ENCODE measurements around the gene SLC24A3. TPM values are rescaled to one million over a fixed set of nuclear protein-coding genes. Genes with fewer than 3 reads are reported as not detected.

The SLC24A3 gene
- total and polyA plus RNA-seq, 7 donors = 0.92 to 20.8 (median 13.5) TPM

DNA sequence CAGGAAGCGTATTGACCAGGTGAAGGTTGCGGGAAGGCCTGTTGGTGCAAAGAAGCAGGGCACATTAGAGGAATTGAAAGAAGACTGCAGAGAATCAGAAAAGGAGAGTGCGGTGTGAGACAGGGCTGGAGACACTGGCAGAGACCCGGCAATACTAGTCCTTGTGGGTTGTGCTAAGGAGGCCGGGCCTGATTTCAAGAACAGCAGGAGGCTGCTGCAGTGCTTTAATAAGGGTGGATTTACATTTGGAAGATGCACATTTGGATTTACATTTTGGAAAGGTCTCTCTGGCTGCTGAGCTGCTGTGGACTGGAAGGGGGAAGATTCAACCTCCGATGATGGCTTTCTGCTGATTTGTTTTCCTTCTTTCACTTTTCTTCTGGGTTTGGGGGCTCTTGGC lies 167.8 kb downstream of the SLC24A3 start:
- intact Hi-C loops (cut with DNase I) = no loop called here
- Histone ChIP-seq H3K4me3 (no peak overlapping the region), H3K27me3 (no peaks in the 10 kb centered on the region), H3K9me3 (no peaks in the 10 kb centered on the region), H3K36me3 (no peaks in the 10 kb centered on the region), H3K4me1 (peaks cover 0 to 35% (median 28%) of the 10 kb centered on the region in 4 donors), H3K27ac (no peak overlapping the region)
- TF ChIP-seq EP300 (IDR thresholded peaks at IDR 0.05) (no peak), POLR2A (IDR thresholded peaks at IDR 0.05) (no peak), POLR2AphosphoS5 (IDR thresholded peaks at IDR 0.05) (no peak)
- TF ChIP-seq, protein P1, sequence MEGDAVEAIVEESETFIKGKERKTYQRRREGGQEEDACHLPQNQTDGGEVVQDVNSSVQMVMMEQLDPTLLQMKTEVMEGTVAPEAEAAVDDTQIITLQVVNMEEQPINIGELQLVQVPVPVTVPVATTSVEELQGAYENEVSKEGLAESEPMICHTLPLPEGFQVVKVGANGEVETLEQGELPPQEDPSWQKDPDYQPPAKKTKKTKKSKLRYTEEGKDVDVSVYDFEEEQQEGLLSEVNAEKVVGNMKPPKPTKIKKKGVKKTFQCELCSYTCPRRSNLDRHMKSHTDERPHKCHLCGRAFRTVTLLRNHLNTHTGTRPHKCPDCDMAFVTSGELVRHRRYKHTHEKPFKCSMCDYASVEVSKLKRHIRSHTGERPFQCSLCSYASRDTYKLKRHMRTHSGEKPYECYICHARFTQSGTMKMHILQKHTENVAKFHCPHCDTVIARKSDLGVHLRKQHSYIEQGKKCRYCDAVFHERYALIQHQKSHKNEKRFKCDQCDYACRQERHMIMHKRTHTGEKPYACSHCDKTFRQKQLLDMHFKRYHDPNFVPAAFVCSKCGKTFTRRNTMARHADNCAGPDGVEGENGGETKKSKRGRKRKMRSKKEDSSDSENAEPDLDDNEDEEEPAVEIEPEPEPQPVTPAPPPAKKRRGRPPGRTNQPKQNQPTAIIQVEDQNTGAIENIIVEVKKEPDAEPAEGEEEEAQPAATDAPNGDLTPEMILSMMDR (IDR thresholded peaks at IDR 0.05) = no peak
- WGBS, 2 donors = 85 to 89% methylated on average over 6 of the region's 6 CpGs
- no peak for DNase-seq

DNA sequence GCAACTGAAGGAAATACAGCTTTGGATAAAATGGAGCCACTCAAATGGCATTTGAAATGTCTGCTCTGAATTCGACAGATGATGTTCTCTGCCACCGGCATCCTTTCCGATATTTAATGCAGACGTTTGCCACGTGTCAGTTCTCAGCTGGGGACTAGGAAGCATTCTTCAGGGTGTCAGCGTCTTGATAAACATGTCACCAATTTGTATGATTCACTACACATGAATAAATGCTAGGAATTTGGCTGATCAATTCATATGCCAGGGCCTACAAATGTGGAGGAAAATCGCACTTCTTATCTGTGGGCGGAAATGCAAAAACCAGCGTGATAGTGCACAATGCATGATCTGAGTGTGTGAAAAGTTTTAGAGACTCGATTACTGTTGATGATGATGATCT lies 169.5 kb downstream of the SLC24A3 start:
- intact Hi-C loops (cut with DNase I) = no loop called here
- H3K4me3 ChIP-seq = no peak overlapping the region
- no peak for DNase-seq
- H3K27ac ChIP-seq = no peak overlapping the region
- H3K27me3 ChIP-seq = no peaks in the 10 kb centered on the region
- no peaks in the 10 kb centered on the region for H3K9me3 ChIP-seq
- 89 to 92% methylated on average over 10 of the region's 10 CpGs for WGBS, 2 donors
- peaks cover 0 to 28% (median 24%) of the 10 kb centered on the region in 4 donors for H3K4me1 ChIP-seq
- TF ChIP-seq, protein P1 (IDR thresholded peaks at IDR 0.05) = no peak
- TF ChIP-seq POLR2A (IDR thresholded peaks at IDR 0.05) (no peak), EP300 (IDR thresholded peaks at IDR 0.05) (no peak), POLR2AphosphoS5 (IDR thresholded peaks at IDR 0.05) (no peak)
- H3K36me3 ChIP-seq = no peaks in the 10 kb centered on the region

DNA sequence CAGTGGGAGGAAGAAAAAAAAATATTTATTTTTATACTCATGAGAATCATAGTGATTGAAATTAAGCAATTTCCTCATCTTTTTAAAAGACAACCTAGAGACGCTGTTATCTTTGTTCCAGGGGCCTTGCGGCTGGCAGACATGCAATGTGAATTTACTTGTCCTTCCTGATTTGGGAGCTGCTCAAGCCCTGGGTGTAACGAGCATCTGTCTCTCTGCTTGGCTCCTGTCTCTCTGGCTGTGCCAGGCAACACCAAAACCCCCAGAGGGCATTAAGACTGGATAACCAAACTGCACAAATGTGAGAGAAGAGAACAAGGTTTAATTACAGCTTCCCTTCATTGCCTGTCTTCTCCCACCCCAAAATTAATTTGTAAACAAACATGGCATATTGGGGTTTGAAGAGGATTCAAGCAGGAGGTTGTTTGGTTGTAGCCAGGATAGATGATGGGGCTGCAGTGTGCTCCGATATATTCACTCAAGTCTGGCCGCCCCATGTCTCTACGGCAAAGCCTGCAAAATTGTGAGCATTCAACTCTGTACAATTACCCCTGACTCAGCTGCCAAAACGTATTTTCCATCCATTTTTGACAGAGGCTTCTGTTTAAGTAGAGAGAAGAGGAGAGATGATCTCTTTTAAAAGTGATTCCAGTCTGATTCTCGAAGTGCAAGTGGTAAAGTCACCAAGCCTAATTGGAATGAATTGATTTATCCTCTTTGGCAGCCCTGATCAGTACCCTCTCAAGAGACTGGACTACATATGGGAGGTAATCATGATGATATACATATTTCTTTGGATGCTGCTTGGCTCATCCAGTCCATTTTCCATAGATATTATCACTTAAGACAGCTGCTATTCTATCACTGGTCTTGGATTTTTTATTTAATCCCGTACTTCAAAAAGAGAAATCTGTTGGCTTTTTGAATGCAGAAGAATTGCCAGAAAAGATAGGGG lies 170.2 kb downstream of the SLC24A3 start:
- TF ChIP-seq POLR2AphosphoS5 (IDR thresholded peaks at IDR 0.05) (no peak), EP300 (IDR thresholded peaks at IDR 0.05) (no peak), POLR2A (IDR thresholded peaks at IDR 0.05) (no peak)
- TF ChIP-seq, protein P1 (IDR thresholded peaks at IDR 0.05) = no peak
- H3K4me3 ChIP-seq = no peak overlapping the region
- 80 to 81% methylated on average over 9 of the region's 9 CpGs for WGBS, 2 donors
- peaks cover 0 to 21% (median 17%) of the 10 kb centered on the region in 4 donors for H3K4me1 ChIP-seq
- H3K27me3 ChIP-seq = no peaks in the 10 kb centered on the region
- DNase-seq = no peak
- intact Hi-C loops (cut with DNase I) = no loop called here
- no peak overlapping the region for H3K27ac ChIP-seq
- no peaks in the 10 kb centered on the region for H3K9me3 ChIP-seq
- no peaks in the 10 kb centered on the region for H3K36me3 ChIP-seq

DNA sequence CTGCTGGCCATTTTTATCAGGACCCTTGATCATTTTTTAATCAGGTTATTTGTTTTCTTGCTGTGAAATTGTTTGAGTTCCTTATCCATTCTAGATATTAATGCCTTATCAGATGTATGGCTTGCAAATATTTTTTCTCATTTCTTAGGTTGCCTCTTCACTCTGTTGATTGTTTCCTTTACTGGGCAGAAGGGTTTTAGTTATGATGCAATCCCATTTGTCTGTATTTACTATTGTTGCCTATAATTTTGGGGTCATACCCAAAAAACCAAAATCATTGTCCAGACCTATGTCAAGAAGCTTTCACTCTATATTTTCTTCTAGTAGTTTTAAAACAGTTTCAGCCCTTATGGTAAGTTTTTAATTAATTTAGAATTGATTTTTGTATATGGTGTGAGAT lies 172.5 kb downstream of the SLC24A3 start:
- Histone ChIP-seq H3K4me1 (peaks cover 0 to 4% (median 0%) of the 10 kb centered on the region in 4 donors), H3K27me3 (no peaks in the 10 kb centered on the region), H3K27ac (no peak overlapping the region), H3K36me3 (no peaks in the 10 kb centered on the region), H3K9me3 (no peaks in the 10 kb centered on the region), H3K4me3 (no peak overlapping the region)
- TF ChIP-seq POLR2A (IDR thresholded peaks at IDR 0.05) (no peak), POLR2AphosphoS5 (IDR thresholded peaks at IDR 0.05) (no peak), EP300 (IDR thresholded peaks at IDR 0.05) (no peak)
- TF ChIP-seq, protein P1 (IDR thresholded peaks at IDR 0.05) = no peak
- DNase-seq = no peak
- intact Hi-C loops (cut with DNase I) = no loop called here

Measured in sigmoid colon (tissue), 7 donors.